ENCODE results near the gene IRX4.

DNA sequence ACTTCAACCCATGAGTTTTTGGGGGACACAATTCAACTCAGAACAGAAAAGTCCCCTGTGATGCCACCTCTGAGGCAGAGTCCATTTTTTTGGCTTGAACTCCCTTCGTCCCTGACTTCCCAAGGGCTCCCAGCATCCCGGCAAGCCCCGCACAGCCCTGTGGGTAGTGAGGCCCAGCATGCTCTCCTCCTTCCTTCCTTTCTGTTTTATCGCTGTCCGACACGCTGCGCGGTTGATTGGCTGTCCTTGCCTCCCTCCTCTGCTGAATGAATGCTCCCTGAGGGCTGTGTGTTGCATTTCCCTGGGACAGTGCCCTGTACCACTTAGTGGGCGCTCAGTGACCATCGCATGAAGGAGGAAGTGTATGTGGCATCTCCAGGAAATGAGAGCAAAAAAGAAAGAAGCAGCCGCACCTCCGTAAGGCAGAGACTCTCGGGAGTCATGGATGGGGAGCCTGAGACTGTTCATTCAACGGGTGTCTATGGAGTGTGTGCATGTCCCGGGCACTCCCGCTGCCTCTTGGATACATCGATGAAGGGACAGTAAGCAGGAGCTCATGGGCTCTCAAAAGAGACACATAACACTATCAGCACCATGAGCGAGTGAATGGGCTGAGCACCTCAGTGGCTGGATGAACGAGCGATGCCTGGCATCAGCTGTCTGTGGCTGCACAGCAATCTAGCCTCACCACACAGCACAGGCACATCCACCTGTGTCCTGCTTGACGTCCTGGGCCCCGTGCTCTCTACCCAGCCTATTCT is 10.1 kb upstream of the IRX4 start:
- TF ChIP-seq ZNF384 (IDR thresholded peaks at IDR 0.05) (no peak), FOXA1 (IDR thresholded peaks at IDR 0.05) (no peak), SP1 (IDR thresholded peaks at IDR 0.05) (no peak), ELF4 (IDR thresholded peaks at IDR 0.05) (no peak), BHLHE40 (IDR thresholded peaks at IDR 0.05; ENCODE audit: borderline replicate concordance) (no peak), CTBP1 (IDR thresholded peaks at IDR 0.05; ENCODE audit: borderline replicate concordance) (no peak), FOXM1 (IDR thresholded peaks at IDR 0.05; ENCODE audit: borderline replicate concordance) (no peak), SUZ12 (IDR thresholded peaks at IDR 0.05) (no peak), TARDBP (IDR thresholded peaks at IDR 0.05) (no peak), HDGF (IDR thresholded peaks at IDR 0.05; ENCODE audit: borderline replicate concordance) (no peak)
- TF ChIP-seq, protein P1, sequence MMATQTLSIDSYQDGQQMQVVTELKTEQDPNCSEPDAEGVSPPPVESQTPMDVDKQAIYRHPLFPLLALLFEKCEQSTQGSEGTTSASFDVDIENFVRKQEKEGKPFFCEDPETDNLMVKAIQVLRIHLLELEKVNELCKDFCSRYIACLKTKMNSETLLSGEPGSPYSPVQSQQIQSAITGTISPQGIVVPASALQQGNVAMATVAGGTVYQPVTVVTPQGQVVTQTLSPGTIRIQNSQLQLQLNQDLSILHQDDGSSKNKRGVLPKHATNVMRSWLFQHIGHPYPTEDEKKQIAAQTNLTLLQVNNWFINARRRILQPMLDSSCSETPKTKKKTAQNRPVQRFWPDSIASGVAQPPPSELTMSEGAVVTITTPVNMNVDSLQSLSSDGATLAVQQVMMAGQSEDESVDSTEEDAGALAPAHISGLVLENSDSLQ (IDR thresholded peaks at IDR 0.05) = no peak
